Lung microvascular endothelial cell (primary cell): Measurements from ENCODE around the gene ANKDD1B. TPM values are rescaled to one million over a fixed set of nuclear protein-coding genes. Genes with fewer than 3 reads are reported as not detected.
"Not testable (repeated sequence)": the region's sequence is repeated elsewhere in the genome, so short reads cannot be mapped to it uniquely, and the experiment has no call there.

Experiments used
- DNase-seq, 2 donors: peaks; one replicate each; pipeline versions ENCODE4 v3.0.0 to v3.0.0-alpha.2; 2010; ENCODE audit warnings: low read depth in 2 of 2
- total RNA-seq: library from RNA; depleted of rRNA; stranded (reverse); fragments of >200 nt; gene quantifications from 2 replicates; pipeline ENCODE4 v1.2.1, GENCODE V29; 2014

The ANKDD1B gene
- total RNA-seq, 1 donor from 2014 or later, result 1.2 TPM

GRCh38 chr5:75660678-75661465, 49.6 kb downstream of the ANKDD1B start:
- DNase-seq, result no peak

- no peak for DNase-seq
These were observed 50.8 kb downstream of the ANKDD1B start for GRCh38 chr5:75662061-75662460.

DNA sequence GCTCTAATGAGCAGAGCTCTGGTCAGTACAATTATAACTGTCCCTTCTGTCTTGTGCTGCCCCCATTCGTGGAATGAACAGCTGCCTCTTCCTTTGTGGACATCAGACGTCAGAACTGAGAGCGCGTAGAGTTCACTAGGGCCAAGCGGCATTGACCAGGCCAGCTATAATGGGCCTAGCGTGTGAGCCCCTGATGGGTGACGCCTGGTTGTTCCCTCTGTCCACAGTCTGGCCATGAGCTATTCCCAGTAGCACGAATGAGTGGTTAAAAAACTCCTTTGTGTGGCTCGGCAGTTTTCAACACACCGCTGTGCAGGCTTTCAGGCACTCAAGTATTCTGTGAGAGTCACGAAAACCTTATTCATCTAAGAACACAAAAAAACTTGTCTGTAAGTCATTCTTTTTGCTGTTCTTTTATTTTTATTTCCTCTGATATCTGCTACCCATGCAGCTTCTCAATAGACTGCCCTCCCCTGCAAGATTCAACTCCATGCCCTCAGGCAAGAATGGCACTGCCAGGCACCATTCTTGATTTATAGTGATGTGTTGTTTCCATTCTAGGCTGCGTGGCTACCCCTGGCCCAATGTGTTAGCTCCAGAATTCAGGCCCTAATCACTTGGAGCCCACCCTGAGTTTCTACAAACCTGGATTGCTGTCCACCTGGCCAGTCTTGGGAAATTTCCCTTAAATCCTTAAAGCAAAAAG, 52.5 kb downstream of the ANKDD1B start:
- DNase-seq, result no peak

GRCh38 chr5:75664979-75665378, 53.7 kb downstream of the ANKDD1B start:
- DNase-seq, result no peak

GRCh38 chr5:75666801-75667200, 55.5 kb downstream of the ANKDD1B start:
- DNase-seq, result no peak

GRCh38 chr5:75667586-75667985, 56.3 kb downstream of the ANKDD1B start:
- peak in 1 of 2 donors; percentile 21 for DNase-seq

DNA sequence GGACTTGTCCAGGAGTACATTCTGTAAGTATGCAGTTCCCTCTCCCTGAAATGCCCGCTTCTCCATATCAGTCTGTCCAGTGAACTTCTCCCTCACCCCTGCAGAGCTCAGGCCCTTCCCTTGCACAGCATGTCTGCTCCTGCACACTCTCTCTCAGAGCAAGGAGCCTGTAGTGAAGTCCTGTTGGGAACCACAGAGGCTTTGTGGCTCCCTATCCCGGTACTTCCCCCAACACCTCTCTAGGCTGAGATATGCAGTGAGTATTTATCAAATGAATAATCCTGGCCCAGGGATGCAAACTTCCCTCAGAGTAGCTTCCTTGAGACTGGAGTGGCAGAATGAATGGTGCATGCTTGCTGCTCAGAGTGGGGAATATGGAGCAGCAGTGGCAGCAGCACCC, 57.2 kb downstream of the ANKDD1B start:
- DNase-seq, result peak in 1 of 2 donors; percentile 36

DNA sequence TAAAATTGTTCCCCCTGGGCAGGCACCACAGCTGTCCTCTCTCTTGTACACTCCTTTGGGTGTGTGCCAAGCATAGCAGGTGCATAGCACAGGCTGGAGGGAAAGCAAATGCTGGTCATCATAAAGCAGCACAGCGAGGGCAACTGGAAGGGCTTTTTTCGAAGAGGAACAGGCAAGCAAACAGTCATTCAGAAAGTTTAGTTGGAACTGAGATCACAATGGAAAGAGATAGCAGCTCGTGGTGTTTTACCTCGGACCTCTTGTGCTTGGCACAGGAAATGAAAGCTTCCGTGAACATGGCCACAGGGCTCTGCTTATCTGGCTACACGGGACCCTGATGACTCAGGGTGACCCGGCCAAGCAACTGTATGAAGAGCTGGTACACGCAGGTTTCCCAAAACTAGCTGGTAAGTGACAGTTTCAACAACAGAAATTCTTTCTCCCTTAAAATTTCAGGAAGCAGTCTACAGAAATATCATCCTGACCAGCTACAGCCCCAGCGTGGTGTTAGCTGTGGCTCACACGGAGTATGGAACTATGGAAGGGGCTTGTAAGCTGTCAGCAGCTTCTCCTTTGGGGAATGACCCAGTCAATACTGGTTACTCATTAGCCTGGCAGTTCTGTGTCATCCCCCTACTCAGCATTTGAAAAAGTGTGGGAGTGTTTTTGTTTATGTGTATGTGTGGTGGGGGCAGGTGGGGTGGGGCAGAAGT, 57.9 kb downstream of the ANKDD1B start:
- DNase-seq, result peak; percentile 80 to 100

GRCh38 chr5:75670577-75670976, 59.3 kb downstream of the ANKDD1B start:
- no peak for DNase-seq

GRCh38 chr5:75671506-75671905, 60.3 kb downstream of the ANKDD1B start:
- DNase-seq, result peak in 1 of 2 donors; percentile 43

- DNase-seq, result peak in 1 of 2 donors; percentile 48
These were observed 61.4 kb downstream of the ANKDD1B start for GRCh38 chr5:75672616-75673015.

- DNase-seq, result no peak
These were observed 64.5 kb downstream of the ANKDD1B start for GRCh38 chr5:75675783-75676182.

GRCh38 chr5:75677607-75678006, 66.4 kb downstream of the ANKDD1B start:
- peak; percentile 84 to 99 for DNase-seq

DNA sequence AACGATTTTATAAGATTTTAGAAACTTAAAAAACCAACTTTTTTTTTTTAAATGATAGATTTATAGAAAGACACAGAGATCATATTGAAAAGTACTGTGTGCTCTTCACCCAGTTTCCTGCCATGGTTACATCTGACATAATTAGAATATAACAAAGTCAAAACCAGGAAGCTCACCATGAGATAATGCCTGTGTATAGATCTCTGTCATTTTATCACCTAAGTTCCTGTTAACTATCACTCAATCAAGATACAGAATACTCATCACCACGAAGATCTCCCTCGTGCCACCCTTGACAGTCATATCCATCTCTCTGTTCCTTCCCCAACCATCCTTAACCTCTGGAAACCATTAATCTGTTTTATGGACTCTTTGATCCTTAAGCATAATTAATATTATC, 66.9 kb downstream of the ANKDD1B start:
- peak; percentile 12 to 88 for DNase-seq

DNA sequence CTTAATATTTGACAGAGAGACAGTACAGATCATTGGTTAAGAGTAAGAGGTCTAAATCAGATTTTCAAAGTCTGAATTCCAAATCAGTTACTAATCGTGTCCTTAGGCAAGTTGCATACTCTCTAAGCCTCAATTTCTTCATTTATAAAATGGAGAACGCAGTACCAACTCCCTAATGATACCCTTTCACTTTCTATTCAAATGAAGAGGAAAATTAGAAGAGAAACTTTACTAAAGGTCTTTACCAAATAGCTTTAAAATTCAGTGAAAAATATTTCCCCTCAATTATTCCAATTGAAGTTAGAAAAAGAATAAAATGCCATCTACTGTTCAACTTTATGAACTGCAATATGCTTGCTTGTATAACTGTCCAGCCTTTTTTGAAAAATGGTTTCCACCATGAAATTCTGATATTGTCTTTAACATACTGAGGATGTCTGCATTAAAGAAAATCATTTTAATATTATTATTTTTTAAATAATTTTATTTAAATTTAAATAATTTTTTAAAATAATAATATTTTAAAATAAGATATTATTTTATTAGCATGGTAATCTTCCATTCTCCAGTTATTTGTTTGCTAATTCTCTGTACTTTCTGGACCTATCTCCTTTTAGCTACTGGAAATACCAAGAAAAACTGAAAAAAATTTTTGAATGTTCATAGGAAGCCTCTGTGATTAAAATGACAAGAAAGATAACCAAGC, 70.0 kb downstream of the ANKDD1B start:
- peak; percentile 50 to 80 for DNase-seq

- no peak for DNase-seq
These were observed 73.9 kb downstream of the ANKDD1B start for GRCh38 chr5:75685141-75685540.

GRCh38 chr5:75686480-75686879, 75.2 kb downstream of the ANKDD1B start:
- DNase-seq, result no peak

- DNase-seq, result no peak
These were observed 79.4 kb downstream of the ANKDD1B start for GRCh38 chr5:75690669-75691068.

DNA sequence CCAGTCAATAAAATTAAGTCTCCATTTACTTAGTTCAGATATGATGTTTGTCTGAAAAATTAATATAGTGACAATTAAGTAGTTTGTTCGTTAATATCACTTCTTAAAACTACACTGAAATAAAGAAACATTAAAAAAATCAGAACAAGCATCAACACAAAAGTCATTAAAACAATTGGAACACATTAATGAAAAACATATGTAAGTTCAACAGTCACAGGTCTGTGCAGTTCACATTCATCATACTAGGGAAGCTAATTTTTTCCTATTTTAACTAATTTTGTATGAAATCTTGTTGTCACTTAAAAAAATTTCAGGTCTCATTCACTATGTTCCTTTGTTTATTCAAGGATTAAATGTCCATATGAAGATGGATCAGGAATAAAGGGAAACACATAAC, 83.5 kb downstream of the ANKDD1B start:
- no peak for DNase-seq

DNA sequence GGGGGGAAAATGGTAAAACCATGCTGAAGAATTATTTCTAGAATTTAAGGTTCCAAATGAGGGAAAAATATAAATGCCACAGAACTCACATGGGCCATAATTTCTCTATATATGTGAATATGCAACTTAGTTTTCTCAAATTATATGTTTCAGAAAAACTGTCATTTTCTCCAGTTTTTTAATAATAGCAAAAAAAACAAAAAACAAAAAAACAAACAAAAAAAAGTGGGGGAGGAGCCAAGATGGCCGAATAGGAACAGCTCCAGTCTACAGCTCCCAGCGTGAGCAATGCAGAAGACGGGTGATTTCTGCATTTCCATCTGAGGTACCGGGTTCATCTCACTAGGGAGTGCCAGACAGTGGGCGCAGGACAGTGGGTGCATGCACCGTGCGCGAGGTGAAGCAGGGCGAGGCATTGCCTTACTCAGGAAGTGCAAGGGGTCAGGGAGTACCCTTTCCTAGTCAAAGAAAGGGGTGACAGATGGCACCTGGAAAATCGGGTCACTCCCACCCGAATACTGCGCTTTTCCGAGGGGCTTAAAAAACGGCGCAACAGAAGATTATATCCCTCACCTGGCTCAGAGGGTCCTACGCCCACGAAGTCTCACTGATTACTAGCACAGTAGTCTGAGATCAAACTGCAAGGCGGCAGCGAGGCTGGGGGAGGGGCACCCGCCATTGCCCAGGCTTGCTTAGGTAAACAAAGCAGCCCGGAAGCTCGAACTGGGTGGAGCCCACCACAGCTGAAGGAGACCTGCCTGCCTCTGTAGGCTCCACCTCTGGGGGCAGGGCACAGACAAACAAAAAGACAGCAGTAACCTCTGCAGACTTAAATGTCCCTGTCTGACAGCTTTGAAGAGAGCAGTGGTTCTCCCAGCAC, 84.5 kb downstream of the ANKDD1B start:
- not testable (repeated sequence) for DNase-seq

GRCh38 chr5:75701856-75702255, 90.6 kb downstream of the ANKDD1B start:
- DNase-seq, result no peak
